ENCODE data around the gene RSL24D1.

RSL24D1 gene

GRCh38 chr15:55170361-55170760 lies 26.4 kb downstream of the RSL24D1 start:
- Histone ChIP-seq H3F3A (ENCODE audit: low read depth) (no peaks in the 10 kb centered on the region), H3K4me1 (ENCODE audit: insufficient read depth, low read length, poor library complexity, severe bottlenecking) (no peaks in the 10 kb centered on the region), H3K9ac (ENCODE audit: low read depth, low read length, poor library complexity, severe bottlenecking) (no peak overlapping the region), H3K9me2 (replicated peaks; ENCODE audit: low read depth, low read length) (no peaks in the 10 kb centered on the region), H3K4me3 (ENCODE audit: low read length, poor library complexity, severe bottlenecking) (no peak overlapping the region), H3K36me3 (ENCODE audit: insufficient read depth, low read length) (no peaks in the 10 kb centered on the region), H3K27me3 (ENCODE audit: insufficient read depth, low read length, poor library complexity, severe bottlenecking) (no peaks in the 10 kb centered on the region), H3K9me3 (ENCODE audit: insufficient read depth, low read depth, low read length) (no peaks in the 10 kb centered on the region), H4K20me1 (ENCODE audit: insufficient read depth, low read length, poor library complexity, severe bottlenecking) (no peaks in the 10 kb centered on the region), H3K79me2 (ENCODE audit: insufficient read depth, low read length) (no peaks in the 10 kb centered on the region), H2AFZ (ENCODE audit: low read length) (no peak overlapping the region), H3K4me2 (ENCODE audit: low read depth, low read length, poor library complexity, severe bottlenecking) (no peak overlapping the region)
- TF ChIP-seq CTCF (conservative IDR thresholded peaks at IDR 0.05; ENCODE audit: low read length) (no peak), EZH2phosphoT487 (IDR thresholded peaks at IDR 0.05; ENCODE audit: borderline replicate concordance) (no peak)

- no peak overlapping the region for H3K4me2 ChIP-seq (ENCODE audit: low read depth, low read length, poor library complexity, severe bottlenecking)
- H3K4me3 ChIP-seq (ENCODE audit: low read length, poor library complexity, severe bottlenecking): no peak overlapping the region
- H3K9ac ChIP-seq (ENCODE audit: low read depth, low read length, poor library complexity, severe bottlenecking): no peak overlapping the region
- H3K79me2 ChIP-seq (ENCODE audit: insufficient read depth, low read length): no peaks in the 10 kb centered on the region
- TF ChIP-seq EZH2phosphoT487 (IDR thresholded peaks at IDR 0.05; ENCODE audit: borderline replicate concordance) (no peak), CTCF (conservative IDR thresholded peaks at IDR 0.05; ENCODE audit: low read length) (peak; percentile 95)
- H2AFZ ChIP-seq (ENCODE audit: low read length): no peak overlapping the region
- H3K9me3 ChIP-seq (ENCODE audit: insufficient read depth, low read depth, low read length): no peaks in the 10 kb centered on the region
- no peaks in the 10 kb centered on the region for H3F3A ChIP-seq (ENCODE audit: low read depth)
- H3K9me2 ChIP-seq (replicated peaks; ENCODE audit: low read depth, low read length): no peaks in the 10 kb centered on the region
- no peaks in the 10 kb centered on the region for H3K27me3 ChIP-seq (ENCODE audit: insufficient read depth, low read length, poor library complexity, severe bottlenecking)
- no peaks in the 10 kb centered on the region for H3K36me3 ChIP-seq (ENCODE audit: insufficient read depth, low read length)
- no peaks in the 10 kb centered on the region for H4K20me1 ChIP-seq (ENCODE audit: insufficient read depth, low read length, poor library complexity, severe bottlenecking)
- H3K4me1 ChIP-seq (ENCODE audit: insufficient read depth, low read length, poor library complexity, severe bottlenecking): no peaks in the 10 kb centered on the region
Measured at GRCh38 chr15:55168350-55168974, 28.3 kb downstream of the RSL24D1 start.

- Histone ChIP-seq H2AFZ (ENCODE audit: low read length) (no peak overlapping the region), H3K4me2 (ENCODE audit: low read depth, low read length, poor library complexity, severe bottlenecking) (no peak overlapping the region), H3K9ac (ENCODE audit: low read depth, low read length, poor library complexity, severe bottlenecking) (no peak overlapping the region), H3K9me3 (ENCODE audit: insufficient read depth, low read depth, low read length) (no peaks in the 10 kb centered on the region), H3F3A (ENCODE audit: low read depth) (no peaks in the 10 kb centered on the region), H3K4me3 (ENCODE audit: low read length, poor library complexity, severe bottlenecking) (no peak overlapping the region), H3K79me2 (ENCODE audit: insufficient read depth, low read length) (no peaks in the 10 kb centered on the region), H3K36me3 (ENCODE audit: insufficient read depth, low read length) (no peaks in the 10 kb centered on the region), H3K4me1 (ENCODE audit: insufficient read depth, low read length, poor library complexity, severe bottlenecking) (no peaks in the 10 kb centered on the region), H3K9me2 (replicated peaks; ENCODE audit: low read depth, low read length) (no peaks in the 10 kb centered on the region), H3K27me3 (ENCODE audit: insufficient read depth, low read length, poor library complexity, severe bottlenecking) (no peaks in the 10 kb centered on the region), H4K20me1 (ENCODE audit: insufficient read depth, low read length, poor library complexity, severe bottlenecking) (no peaks in the 10 kb centered on the region)
- TF ChIP-seq CTCF (conservative IDR thresholded peaks at IDR 0.05; ENCODE audit: low read length) (no peak), EZH2phosphoT487 (IDR thresholded peaks at IDR 0.05; ENCODE audit: borderline replicate concordance) (no peak)
Measured at GRCh38 chr15:55164284-55164683, 32.5 kb downstream of the RSL24D1 start.

Measured in Loucy (cell line).